K562 (cell line): ENCODE data around the gene GPR37L1. TPM values are rescaled to one million over a fixed set of nuclear protein-coding genes. Genes with fewer than 3 reads are reported as not detected.
A peak's percentile ranks its signal among the peaks of the same experiment; 100 is the strongest.

Source experiments
- ATAC-seq: fragments of 200-7000 bp; cut with Tn5 transposase; 3 replicates; pipeline ENCODE4 v1.9.1; 2020; ENCODE audit warnings: moderate library complexity
- BruUV-seq: library from RNA; stranded (reverse); fragments of 400-500 nt; replicated peaks from 2 replicates; lab custom pipeline; 2021; lab: Mats Ljungman, UMichigan
- CTCF ChIA-PET: fragments of 300-600 bp; formaldehyde crosslinking; extraction: SDS; loops from one replicate; lab custom pipeline; 2021; ENCODE audit warnings: low intra/inter-chr PET ratio; lab: Yijun Ruan, JAX
- POLR2A ChIA-PET: fragments of 300-600, 350-650 bp; sonication (Branson Sonifier 250); formaldehyde crosslinking; extraction: SDS; loops from one replicate; lab custom pipeline; 2021; ENCODE audit warnings: antibody characterized with exemption, inconsistent platforms; lab: Yijun Ruan, JAX
- DNase-seq, 4 experiments: peaks; one replicate each; pipeline versions ENCODE4 v3.0.0 to v3.0.0-alpha.2; 2011 to 2018; ENCODE audit warnings: low spot score in 3 of 4, mixed read lengths in 3 of 4; ENCODE audit errors: extremely low read depth in 1 of 4
- FAIRE-seq: peaks from 2 replicates; lab custom pipeline; 2011; peaks lifted over from hg19 to GRCh38; lab: Jason Lieb, UNC
- H2AFZ ChIP-seq: 2 replicates; pipeline ENCODE4 v1.6.0; 2011; ENCODE audit warnings: low read depth, low read length, control low read depth, inconsistent platforms
- H3K27ac ChIP-seq: fragments of 200-600 bp; 3 replicates; pipeline ENCODE4 v1.8.0; 2011; ENCODE audit warnings: low read depth, mild to moderate bottlenecking, control low read depth, inconsistent platforms, low read length, moderate library complexity, mixed read lengths; ENCODE audit errors: extremely low read depth
- H3K27me3 ChIP-seq, 2 experiments: fragments of 300-600 bp in 1 of 2; 2 replicates in 1 of 2; 3 replicates in 1 of 2; pipeline versions ENCODE4 v1.6.0 to v1.8.0; 2011; ENCODE audit warnings: inconsistent platforms in 2 of 2, low read length in 2 of 2, mild to moderate bottlenecking in 1 of 2, mixed read lengths in 1 of 2, moderate library complexity in 1 of 2; ENCODE audit not compliant: control insufficient read depth in 2 of 2, insufficient read depth in 2 of 2
- H3K36me3 ChIP-seq: fragments of 300-600 bp; 3 replicates; pipeline ENCODE4 v1.8.0; 2011; ENCODE audit warnings: mild to moderate bottlenecking, low read length, inconsistent platforms; ENCODE audit not compliant: control insufficient read depth, insufficient read depth
- H3K4me1 ChIP-seq, 2 experiments: fragments of 200-600 bp in 1 of 2; replicated peaks in 1 of 2; 2 replicates in 1 of 2; 3 replicates in 1 of 2; pipeline versions ENCODE4 v1.5.1 to v1.8.0; 2011; ENCODE audit warnings: inconsistent platforms in 2 of 2, low read length in 2 of 2, mild to moderate bottlenecking in 1 of 2, mixed read lengths in 1 of 2, moderate library complexity in 1 of 2; ENCODE audit not compliant: control insufficient read depth in 2 of 2, insufficient read depth in 2 of 2
- H3K4me2 ChIP-seq: 2 replicates; pipeline ENCODE4 v1.6.1; 2011; ENCODE audit warnings: low read length, control low read depth, inconsistent platforms, mixed read lengths; ENCODE audit not compliant: insufficient read depth
- H3K4me3 ChIP-seq: fragments of 200-600 bp; sonication (generic), shearing (Covaris generic); 2 replicates; pipeline ENCODE4 v1.5.1; 2016; ENCODE audit warnings: control low read depth, inconsistent platforms
- H3K79me2 ChIP-seq: fragments of 200-600 bp; 3 replicates; pipeline ENCODE4 v1.8.0; 2011; ENCODE audit warnings: low read length, inconsistent platforms; ENCODE audit not compliant: control insufficient read depth, insufficient read depth
- H3K9ac ChIP-seq, 2 experiments: 2 replicates each; pipeline versions ENCODE4 v1.6.0 to v1.6.1; 2011; ENCODE audit warnings: low read depth in 2 of 2, low read length in 2 of 2, control low read depth in 1 of 2, inconsistent platforms in 1 of 2, mild to moderate bottlenecking in 1 of 2, mixed read lengths in 1 of 2; ENCODE audit not compliant: insufficient read depth in 1 of 2
- H3K9me1 ChIP-seq: one replicate; pipeline ENCODE4 v1.6.0; 2011; ENCODE audit warnings: inconsistent platforms, mild to moderate bottlenecking, low read length, moderate library complexity; ENCODE audit not compliant: control insufficient read depth, insufficient read depth
- H3K9me3 ChIP-seq: replicated peaks from 2 replicates; pipeline ENCODE4 v1.5.1; 2011; ENCODE audit warnings: low read depth, low read length, inconsistent platforms; ENCODE audit not compliant: control insufficient read depth, insufficient read depth
- H4K20me1 ChIP-seq: replicated peaks from 2 replicates; pipeline ENCODE4 v1.6.1; 2011; ENCODE audit warnings: low read length, inconsistent platforms, mixed read lengths; ENCODE audit not compliant: control insufficient read depth, insufficient read depth
- GATA2 ChIP-seq: sonication (generic); formaldehyde crosslinking; IDR thresholded peaks from 2 replicates; pipeline ENCODE4 v1.4.0; 2020; ENCODE audit warnings: mild to moderate bottlenecking, missing genetic modification reagents
- MBD2 ChIP-seq: sonication (generic); IDR thresholded peaks from 2 replicates; pipeline ENCODE4 v1.6.1; 2016; ENCODE audit warnings: low read depth, borderline replicate concordance
- POLR2A ChIP-seq: fragments of 450-650 bp; conservative IDR thresholded peaks from 2 replicates; pipeline ENCODE4 v1.6.1; 2016
- POLR2AphosphoS2 ChIP-seq: IDR thresholded peaks from 2 replicates; pipeline ENCODE4 v1.6.1; 2012; ENCODE audit warnings: low read length, improper control_type of control experiment
- POLR2B ChIP-seq: fragments of 450-650 bp; IDR thresholded peaks from 2 replicates; pipeline ENCODE4 v1.6.1; 2018; ENCODE audit warnings: low read depth; ENCODE audit not compliant: partially characterized antibody
- SUPT5H ChIP-seq: fragments of 450-650 bp; IDR thresholded peaks from 2 replicates; pipeline ENCODE4 v1.6.1; 2016
- YY1 ChIP-seq, 3 experiments: IDR thresholded peaks; 2 replicates each; pipeline ENCODE4 v1.6.1; 2011; ENCODE audit warnings: low read length in 2 of 3, mild to moderate bottlenecking in 2 of 3, moderate library complexity in 2 of 3, borderline replicate concordance in 1 of 3, control low read depth in 1 of 3, low read depth in 1 of 3; ENCODE audit not compliant: insufficient read depth in 3 of 3, insufficient replicate concordance in 2 of 3, control insufficient read depth in 1 of 3, insufficient read length in 1 of 3; ENCODE audit errors: extremely low read depth in 1 of 3
- ZNF197 ChIP-seq: fragments of 200-800 bp; sonication (Bioruptor generic); IDR thresholded peaks from 2 replicates; pipeline ENCODE4 v1.6.1; 2016; ENCODE audit warnings: low read depth, missing genetic modification characterization, missing compliant biosample characterization
- ZNF3 ChIP-seq: fragments of 250-450 bp; sonication (Bioruptor Pico); IDR thresholded peaks from 2 replicates; pipeline ENCODE4 v1.5.0; 2021; ENCODE audit warnings: mild to moderate bottlenecking, moderate library complexity
- ZNF57 ChIP-seq: fragments of 450-650 bp; formaldehyde crosslinking; IDR thresholded peaks from 2 replicates; pipeline ENCODE4 v1.4.0; 2020; ENCODE audit warnings: mild to moderate bottlenecking, moderate library complexity
- WGBS: fragments of 100-300 bp; shearing (Covaris generic); methylation state at CpG from one replicate; pipeline ENCODE4 v1.1.6; 2016; ENCODE audit warnings: low coverage, mixed read lengths; ENCODE audit not compliant: insufficient coverage; ENCODE audit errors: missing lambda C conversion rate; 5-methylcytosine and 5-hydroxymethylcytosine counted together
- in situ Hi-C: fragments of 300-500 bp; cut with MboI; formaldehyde crosslinking; loops from 4 replicates; pipeline ENCODE4 v1.15.0; 2018; ENCODE audit warnings: inconsistent platforms, mixed read lengths
- intact Hi-C: fragments of 100-400 bp; cut with micrococcal nuclease; formaldehyde crosslinking; loops from 2 replicates; pipeline ENCODE4 v1.14.2; 2022
- polyA plus RNA-seq, 8 experiments: library from polyadenylated mRNA; depleted of rRNA in 4 of 8; stranded (reverse) in 5 of 8; unstranded in 3 of 8; fragments of >200 nt; fragmentation: Nextera tagmentation in 2 of 8; fragmentation: Illumina TruSeq in 1 of 8; extraction: Ambion mirVana in 2 of 8; extraction: Trizol in 1 of 8; gene quantifications; 2 replicates each; pipeline versions ENCODE4 v1.2.1 to v1.2.3, GENCODE V29; 2011 to 2014; ENCODE audit warnings: inconsistent platforms in 1 of 8, missing spikeins in 1 of 8
- total RNA-seq, 7 experiments: library from RNA; depleted of rRNA in 6 of 7; stranded (reverse); fragments of >200 nt in 6 of 7; fragmentation: Illumina TruSeq in 2 of 7; extraction: Trizol in 2 of 7; gene quantifications; 2 replicates each; pipeline versions ENCODE4 v1.2.1 to v1.2.3, GENCODE V29; 2011 to 2021; ENCODE audit warnings: low replicate concordance in 1 of 7

GPR37L1 gene
- total and polyA plus RNA-seq, 9 of the 15 experiments (the other 6 are each of a cell fraction or from before 2014, with no cell fraction given) = not detected

GRCh38 chr1:202146279-202146678, 23.6 kb downstream of the GPR37L1 start:
- Histone ChIP-seq H3K36me3 (peaks cover 45% of the 10 kb centered on the region), H4K20me1 (peaks cover 7% of the 10 kb centered on the region), H3K27me3 (no peaks in the 10 kb centered on the region), H3K4me1 (peaks cover 32 to 37% of the 10 kb centered on the region in 2 experiments; a peak in 4 of 5 replicates), H2AFZ (no peak overlapping the region), H3K9me3 (no peaks in the 10 kb centered on the region), H3K9ac (no peak overlapping the region), H3K4me3 (no peak overlapping the region), H3K79me2 (peaks cover 25% of the 10 kb centered on the region), H3K4me2 (no peak overlapping the region), H3K27ac (no peak overlapping the region), H3K9me1 (peaks cover 4% of the 10 kb centered on the region)
- no peak for DNase-seq
- TF ChIP-seq ZNF57 (CRISPR knock-in tag) (no peak), SUPT5H (peak; percentile 76), YY1 (IDR thresholded peaks at IDR 0.05; ENCODE audit: borderline replicate concordance in 1 of 3, control insufficient read depth in 1 of 3, extremely low read depth in 1 of 3, insufficient read depth in 3 of 3, insufficient read length in 1 of 3, insufficient replicate concordance in 2 of 3, low read depth in 1 of 3, low read length in 2 of 3) (no peak), ZNF197 (CRISPR knock-in tag) (no peak), POLR2AphosphoS2 (peak; percentile 10; the same call in 1 of the 2 replicates), ZNF3 (CRISPR knock-in tag) (peak; percentile 10; the same call in 1 of the 2 replicates), POLR2A (peak; percentile 66), MBD2 (0 out of 2 replicates have a peak, but pooled peaks have one; percentile 10), POLR2B (peak; percentile 46), GATA2 (CRISPR knock-in tag) (no peak)
- ATAC-seq = no peak
- FAIRE-seq = no peak
- BruUV-seq = no TSS peak
- CTCF ChIA-PET = no interaction called here
- in situ Hi-C loops = no loop called here
- POLR2A ChIA-PET = interaction anchor here (0.6 to 8.9 kb wide), 6 partner anchors 10 to 279 kb away, joined by 3 to 49 read pairs (median 10); partner anchors contain the start of gene PTPN7
- intact Hi-C loops = no loop called here
- WGBS = 70% methylated on average over 5 of the region's 5 CpGs
